HepG2 (cell line): ENCODE measurements around the gene PPP1R1B. TPM values are rescaled to one million over a fixed set of nuclear protein-coding genes. Genes with fewer than 3 reads are reported as not detected.

Experiments used
- ASH2L ChIP-seq: fragments of 300-600, 200-600 bp; sonication (generic); IDR thresholded peaks from 2 replicates; pipeline ENCODE4 v1.7.0; 2017; ENCODE audit warnings: low read depth, mild to moderate bottlenecking, moderate library complexity, mixed read lengths, low read length; ENCODE audit not compliant: insufficient read length
- CEBPB ChIP-seq: IDR thresholded peaks from 2 replicates; pipeline ENCODE4 v1.6.1; 2011; ENCODE audit warnings: low read depth, low read length, improper control_type of control experiment, borderline replicate concordance
- CREB1 ChIP-seq, 2 experiments: fragments of 450-650 bp in 1 of 2; IDR thresholded peaks; 2 replicates each; pipeline ENCODE4 v1.6.1; 2016 to 2017; ENCODE audit warnings: control low read depth in 1 of 2, mild to moderate bottlenecking in 1 of 2, missing compliant biosample characterization in 1 of 2, missing genetic modification characterization in 1 of 2
- FOXM1 ChIP-seq: sonication (generic); formaldehyde crosslinking; IDR thresholded peaks from 2 replicates; pipeline ENCODE4 v1.5.0; 2020; ENCODE audit warnings: missing genetic modification reagents
- GZF1 ChIP-seq: sonication (generic); formaldehyde crosslinking; IDR thresholded peaks from 2 replicates; pipeline ENCODE4 v1.5.1; 2020; ENCODE audit warnings: mild to moderate bottlenecking, missing genetic modification reagents
- IRX3 ChIP-seq: sonication (generic); formaldehyde crosslinking; IDR thresholded peaks from 2 replicates; pipeline ENCODE4 v1.8.1; 2023; ENCODE audit warnings: mild to moderate bottlenecking, low read depth, missing genetic modification reagents, borderline replicate concordance
- KDM5B ChIP-seq: sonication (generic); formaldehyde crosslinking; IDR thresholded peaks from 2 replicates; pipeline ENCODE4 v1.4.0; 2020; ENCODE audit warnings: missing genetic modification reagents, mild to moderate bottlenecking, borderline replicate concordance
- NCOA2 ChIP-seq: sonication (generic); formaldehyde crosslinking; IDR thresholded peaks from 2 replicates; pipeline ENCODE4 v1.8.0; 2022; ENCODE audit warnings: inconsistent platforms
- PPARG ChIP-seq: conservative IDR thresholded peaks from 2 replicates; pipeline ENCODE4 v1.6.1; 2016; ENCODE audit warnings: missing biosample characterization, missing genetic modification reagents
- ZNF34 ChIP-seq: sonication (generic); formaldehyde crosslinking; IDR thresholded peaks from 2 replicates; pipeline ENCODE4 v1.4.0; 2020; ENCODE audit warnings: mild to moderate bottlenecking, missing genetic modification reagents, borderline replicate concordance
- ZNF44 ChIP-seq: sonication (generic); formaldehyde crosslinking; IDR thresholded peaks from 2 replicates; pipeline ENCODE4 v1.5.1; 2020; ENCODE audit warnings: mild to moderate bottlenecking, missing genetic modification reagents
- ZNF713 ChIP-seq: sonication (generic); formaldehyde crosslinking; IDR thresholded peaks from 2 replicates; pipeline ENCODE4 v1.4.0; 2020; ENCODE audit warnings: mild to moderate bottlenecking, missing genetic modification reagents
- ZNF878 ChIP-seq: sonication (generic); formaldehyde crosslinking; IDR thresholded peaks from 2 replicates; pipeline ENCODE4 v1.8.1; 2023; ENCODE audit warnings: mild to moderate bottlenecking, missing genetic modification reagents, moderate library complexity
- polyA plus RNA-seq, 8 experiments: library from polyadenylated mRNA; depleted of rRNA in 3 of 8; stranded (reverse) in 7 of 8; unstranded in 1 of 8; fragments of >200 nt; fragmentation: Illumina TruSeq in 4 of 8; extraction: Trizol in 4 of 8; gene quantifications; 2 replicates each; pipeline versions ENCODE4 v1.2.1 to v1.2.3, GENCODE V29; 2011 to 2016; ENCODE audit warnings: low read depth in 4 of 8, missing spikeins in 1 of 8, mixed read lengths in 1 of 8; ENCODE audit not compliant: insufficient read depth in 1 of 8
- total RNA-seq, 5 experiments: library from RNA; depleted of rRNA; stranded (reverse); fragments of >200 nt; fragmentation: Illumina TruSeq; extraction: Trizol; gene quantifications; 2 replicates each; pipeline ENCODE4 v1.2.3, GENCODE V29; 2016; ENCODE audit warnings: low read depth in 1 of 5
- TF ChIP-seq, protein P1 (sequence below): sonication (generic); formaldehyde crosslinking; IDR thresholded peaks from 2 replicates; pipeline ENCODE4 v1.4.0; 2020; ENCODE audit warnings: mild to moderate bottlenecking, missing genetic modification reagents, borderline replicate concordance
- TF ChIP-seq, protein P2 (sequence below): IDR thresholded peaks from 2 replicates; pipeline ENCODE4 v1.6.1; 2016
- TF ChIP-seq, protein P3 (sequence below): sonication (generic); formaldehyde crosslinking; IDR thresholded peaks from 2 replicates; pipeline ENCODE4 v1.4.0; 2020; ENCODE audit warnings: low read depth, missing genetic modification reagents
- TF ChIP-seq, protein P4 (sequence below): sonication (generic); formaldehyde crosslinking; IDR thresholded peaks from 2 replicates; pipeline ENCODE4 v1.8.1; 2023; ENCODE audit warnings: mild to moderate bottlenecking, missing genetic modification reagents

PPP1R1B gene
- total and polyA plus RNA-seq, 2 of the 13 experiments (the other 11 are each of a cell fraction or from before 2014, with no cell fraction given): 0.08 TPM; not detected in 1

DNA sequence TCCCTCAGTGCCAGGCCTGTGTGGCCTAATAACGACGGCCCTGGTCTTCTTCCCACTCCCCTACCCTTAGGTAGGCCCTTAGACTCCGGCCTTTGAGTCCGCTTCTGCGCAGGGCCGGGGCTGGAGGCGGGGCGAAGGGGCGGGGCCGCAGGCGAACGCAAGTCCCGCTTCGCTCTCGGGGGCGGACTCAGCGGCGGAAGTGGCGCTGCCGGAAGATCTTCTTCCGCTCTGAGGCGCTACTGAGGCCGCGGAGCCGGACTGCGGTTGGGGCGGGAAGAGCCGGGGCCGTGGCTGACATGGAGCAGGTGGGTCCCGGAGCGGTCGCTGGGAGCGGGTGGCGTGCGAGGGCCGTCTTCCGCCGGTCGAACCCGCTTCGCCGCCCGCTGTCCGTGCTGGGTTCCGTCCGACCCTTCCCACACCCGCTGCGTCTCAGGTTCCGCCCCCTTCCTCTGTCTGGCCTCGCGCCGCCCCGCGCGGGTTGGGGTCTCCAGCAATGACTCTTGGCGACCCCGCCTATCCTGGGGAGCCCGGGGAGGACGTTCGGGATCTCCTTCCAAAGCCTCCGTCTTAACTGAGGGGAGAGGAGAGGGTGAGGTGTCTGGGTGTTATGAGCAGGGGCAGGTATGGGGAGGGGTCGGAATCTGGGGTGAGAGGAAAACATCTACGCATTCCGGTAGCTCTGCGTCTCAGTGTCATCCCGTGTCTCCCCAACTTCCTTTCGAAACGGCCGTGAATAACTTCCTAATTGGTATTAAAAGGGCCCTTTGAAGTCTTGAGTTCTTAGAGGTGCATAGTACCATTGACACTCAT, 10.4 kb downstream of the PPP1R1B start, which contains the start of gene STARD3 (continued):
- TF ChIP-seq, protein P1, sequence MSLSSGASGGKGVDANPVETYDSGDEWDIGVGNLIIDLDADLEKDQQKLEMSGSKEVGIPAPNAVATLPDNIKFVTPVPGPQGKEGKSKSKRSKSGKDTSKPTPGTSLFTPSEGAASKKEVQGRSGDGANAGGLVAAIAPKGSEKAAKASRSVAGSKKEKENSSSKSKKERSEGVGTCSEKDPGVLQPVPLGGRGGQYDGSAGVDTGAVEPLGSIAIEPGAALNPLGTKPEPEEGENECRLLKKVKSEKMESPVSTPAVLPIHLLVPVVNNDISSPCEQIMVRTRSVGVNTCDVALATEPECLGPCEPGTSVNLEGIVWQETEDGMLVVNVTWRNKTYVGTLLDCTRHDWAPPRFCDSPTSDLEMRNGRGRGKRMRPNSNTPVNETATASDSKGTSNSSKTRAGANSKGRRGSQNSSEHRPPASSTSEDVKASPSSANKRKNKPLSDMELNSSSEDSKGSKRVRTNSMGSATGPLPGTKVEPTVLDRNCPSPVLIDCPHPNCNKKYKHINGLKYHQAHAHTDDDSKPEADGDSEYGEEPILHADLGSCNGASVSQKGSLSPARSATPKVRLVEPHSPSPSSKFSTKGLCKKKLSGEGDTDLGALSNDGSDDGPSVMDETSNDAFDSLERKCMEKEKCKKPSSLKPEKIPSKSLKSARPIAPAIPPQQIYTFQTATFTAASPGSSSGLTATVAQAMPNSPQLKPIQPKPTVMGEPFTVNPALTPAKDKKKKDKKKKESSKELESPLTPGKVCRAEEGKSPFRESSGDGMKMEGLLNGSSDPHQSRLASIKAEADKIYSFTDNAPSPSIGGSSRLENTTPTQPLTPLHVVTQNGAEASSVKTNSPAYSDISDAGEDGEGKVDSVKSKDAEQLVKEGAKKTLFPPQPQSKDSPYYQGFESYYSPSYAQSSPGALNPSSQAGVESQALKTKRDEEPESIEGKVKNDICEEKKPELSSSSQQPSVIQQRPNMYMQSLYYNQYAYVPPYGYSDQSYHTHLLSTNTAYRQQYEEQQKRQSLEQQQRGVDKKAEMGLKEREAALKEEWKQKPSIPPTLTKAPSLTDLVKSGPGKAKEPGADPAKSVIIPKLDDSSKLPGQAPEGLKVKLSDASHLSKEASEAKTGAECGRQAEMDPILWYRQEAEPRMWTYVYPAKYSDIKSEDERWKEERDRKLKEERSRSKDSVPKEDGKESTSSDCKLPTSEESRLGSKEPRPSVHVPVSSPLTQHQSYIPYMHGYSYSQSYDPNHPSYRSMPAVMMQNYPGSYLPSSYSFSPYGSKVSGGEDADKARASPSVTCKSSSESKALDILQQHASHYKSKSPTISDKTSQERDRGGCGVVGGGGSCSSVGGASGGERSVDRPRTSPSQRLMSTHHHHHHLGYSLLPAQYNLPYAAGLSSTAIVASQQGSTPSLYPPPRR (CRISPR knock-in tag): peak; percentile 84
- TF ChIP-seq CEBPB (no peak), FOXM1 (CRISPR knock-in tag) (0 out of 2 replicates have a peak, but pooled peaks have one; percentile 26), PPARG (peak; percentile 46; the same call in 1 of the 2 replicates), IRX3 (CRISPR knock-in tag) (no peak), ASH2L (peak; percentile 97), NCOA2 (CRISPR knock-in tag) (peak; percentile 14; the same call in 1 of the 2 replicates), ZNF44 (CRISPR knock-in tag) (0 out of 2 replicates have a peak, but pooled peaks have one; percentile 10), GZF1 (CRISPR knock-in tag) (peak; percentile 5; the same call in 1 of the 2 replicates), ZNF713 (0 out of 2 replicates have a peak, but pooled peaks have one; percentile 48), KDM5B (CRISPR knock-in tag) (peak; percentile 84), ZNF34 (CRISPR knock-in tag) (peak; percentile 86; the same call in 1 of the 2 replicates), ZNF878 (CRISPR knock-in tag) (no peak), CREB1 (IDR thresholded peaks at IDR 0.05) (no peak), CREB1 (CRISPR knock-in tag; IDR thresholded peaks at IDR 0.05) (peak; percentile 62; the same call in 1 of the 2 replicates)
- TF ChIP-seq, protein P2, sequence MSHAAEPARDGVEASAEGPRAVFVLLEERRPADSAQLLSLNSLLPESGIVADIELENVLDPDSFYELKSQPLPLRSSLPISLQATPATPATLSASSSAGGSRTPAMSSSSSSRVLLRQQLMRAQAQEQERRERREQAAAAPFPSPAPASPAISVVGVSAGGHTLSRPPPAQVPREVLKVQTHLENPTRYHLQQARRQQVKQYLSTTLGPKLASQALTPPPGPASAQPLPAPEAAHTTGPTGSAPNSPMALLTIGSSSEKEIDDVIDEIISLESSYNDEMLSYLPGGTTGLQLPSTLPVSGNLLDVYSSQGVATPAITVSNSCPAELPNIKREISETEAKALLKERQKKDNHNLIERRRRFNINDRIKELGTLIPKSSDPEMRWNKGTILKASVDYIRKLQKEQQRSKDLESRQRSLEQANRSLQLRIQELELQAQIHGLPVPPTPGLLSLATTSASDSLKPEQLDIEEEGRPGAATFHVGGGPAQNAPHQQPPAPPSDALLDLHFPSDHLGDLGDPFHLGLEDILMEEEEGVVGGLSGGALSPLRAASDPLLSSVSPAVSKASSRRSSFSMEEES (CRISPR knock-in tag): peak; percentile 18; the same call in 1 of the 2 replicates
- TF ChIP-seq, protein P3, sequence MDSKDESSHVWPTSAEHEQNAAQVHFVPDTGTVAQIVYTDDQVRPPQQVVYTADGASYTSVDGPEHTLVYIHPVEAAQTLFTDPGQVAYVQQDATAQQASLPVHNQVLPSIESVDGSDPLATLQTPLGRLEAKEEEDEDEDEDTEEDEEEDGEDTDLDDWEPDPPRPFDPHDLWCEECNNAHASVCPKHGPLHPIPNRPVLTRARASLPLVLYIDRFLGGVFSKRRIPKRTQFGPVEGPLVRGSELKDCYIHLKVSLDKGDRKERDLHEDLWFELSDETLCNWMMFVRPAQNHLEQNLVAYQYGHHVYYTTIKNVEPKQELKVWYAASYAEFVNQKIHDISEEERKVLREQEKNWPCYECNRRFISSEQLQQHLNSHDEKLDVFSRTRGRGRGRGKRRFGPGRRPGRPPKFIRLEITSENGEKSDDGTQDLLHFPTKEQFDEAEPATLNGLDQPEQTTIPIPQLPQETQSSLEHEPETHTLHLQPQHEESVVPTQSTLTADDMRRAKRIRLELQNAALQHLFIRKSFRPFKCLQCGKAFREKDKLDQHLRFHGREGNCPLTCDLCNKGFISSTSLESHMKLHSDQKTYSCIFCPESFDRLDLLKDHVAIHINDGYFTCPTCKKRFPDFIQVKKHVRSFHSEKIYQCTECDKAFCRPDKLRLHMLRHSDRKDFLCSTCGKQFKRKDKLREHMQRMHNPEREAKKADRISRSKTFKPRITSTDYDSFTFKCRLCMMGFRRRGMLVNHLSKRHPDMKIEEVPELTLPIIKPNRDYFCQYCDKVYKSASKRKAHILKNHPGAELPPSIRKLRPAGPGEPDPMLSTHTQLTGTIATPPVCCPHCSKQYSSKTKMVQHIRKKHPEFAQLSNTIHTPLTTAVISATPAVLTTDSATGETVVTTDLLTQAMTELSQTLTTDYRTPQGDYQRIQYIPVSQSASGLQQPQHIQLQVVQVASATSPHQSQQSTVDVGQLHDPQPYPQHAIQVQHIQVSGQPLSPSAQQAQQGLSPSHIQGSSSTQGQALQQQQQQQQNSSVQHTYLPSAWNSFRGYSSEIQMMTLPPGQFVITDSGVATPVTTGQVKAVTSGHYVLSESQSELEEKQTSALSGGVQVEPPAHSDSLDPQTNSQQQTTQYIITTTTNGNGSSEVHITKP: peak; percentile 76
- TF ChIP-seq, protein P4, sequence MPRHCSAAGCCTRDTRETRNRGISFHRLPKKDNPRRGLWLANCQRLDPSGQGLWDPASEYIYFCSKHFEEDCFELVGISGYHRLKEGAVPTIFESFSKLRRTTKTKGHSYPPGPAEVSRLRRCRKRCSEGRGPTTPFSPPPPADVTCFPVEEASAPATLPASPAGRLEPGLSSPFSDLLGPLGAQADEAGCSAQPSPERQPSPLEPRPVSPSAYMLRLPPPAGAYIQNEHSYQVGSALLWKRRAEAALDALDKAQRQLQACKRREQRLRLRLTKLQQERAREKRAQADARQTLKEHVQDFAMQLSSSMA (CRISPR knock-in tag): peak; percentile 84
